Measurements from ENCODE around the gene PPARG. TPM values are rescaled to one million over a fixed set of nuclear protein-coding genes. Genes with fewer than 3 reads are reported as not detected.

Gene PPARG
- total RNA-seq, 2 donors from 2014 or later = 1.4 to 1.9 TPM

GRCh38 chr3:12303534-12303933 lies 14.7 kb downstream of the PPARG start:
- Mint-ChIP-seq H3K27ac (no peak overlapping the region), H3K4me1 (ENCODE audit: low read depth) (peaks cover 10% of the 10 kb centered on the region)

GRCh38 chr3:12303993-12304392 lies 15.1 kb downstream of the PPARG start:
- Mint-ChIP-seq H3K9me3 (no peaks in the 10 kb centered on the region), H3K27ac (no peak overlapping the region), H3K36me3 (ENCODE audit: insufficient read depth in 2 of 2) (no peaks in the 10 kb centered on the region), H3K4me1 (ENCODE audit: low read depth) (peaks cover 14% of the 10 kb centered on the region), H3K4me3 (no peak overlapping the region), H3K27me3 (ENCODE audit: low read depth) (peaks cover 45% of the 10 kb centered on the region)
- ATAC-seq (replicated peaks in 1 of 2) = no peak
- no peak for DNase-seq

More at GRCh38 chr3:12303534-12303933, 14.7 kb downstream of the PPARG start:
- DNase-seq = no peak
- ATAC-seq (replicated peaks in 1 of 2) = no peak
- no peaks in the 10 kb centered on the region for H3K9me3 Mint-ChIP-seq
- H3K27me3 Mint-ChIP-seq (ENCODE audit: low read depth) = peaks cover 45% of the 10 kb centered on the region
- H3K36me3 Mint-ChIP-seq (ENCODE audit: insufficient read depth in 2 of 2) = no peaks in the 10 kb centered on the region
- H3K4me3 Mint-ChIP-seq = no peak overlapping the region

- Mint-ChIP-seq H3K4me1 (ENCODE audit: low read depth) (peaks cover 25% of the 10 kb centered on the region), H3K4me3 (no peak overlapping the region), H3K9me3 (no peaks in the 10 kb centered on the region), H3K27me3 (ENCODE audit: low read depth) (peaks cover 45% of the 10 kb centered on the region), H3K36me3 (ENCODE audit: insufficient read depth in 2 of 2) (no peaks in the 10 kb centered on the region), H3K27ac (no peak overlapping the region)
- DNase-seq (no peak), ATAC-seq (replicated peaks in 1 of 2) (no peak)
Measured at GRCh38 chr3:12307136-12307535, 18.3 kb downstream of the PPARG start.

GRCh38 chr3:12308517-12308916 lies 19.6 kb downstream of the PPARG start:
- no peaks in the 10 kb centered on the region for H3K36me3 Mint-ChIP-seq (ENCODE audit: insufficient read depth in 2 of 2)
- H3K27ac Mint-ChIP-seq = no peak overlapping the region
- peak; percentile 60 to 68 for ATAC-seq (replicated peaks in 1 of 2)

GRCh38 chr3:12309716-12310115 lies 20.8 kb downstream of the PPARG start:
- Mint-ChIP-seq H3K4me1 (ENCODE audit: low read depth) (peaks cover 26% of the 10 kb centered on the region), H3K27me3 (ENCODE audit: low read depth) (peaks cover 36% of the 10 kb centered on the region), H3K4me3 (no peak overlapping the region), H3K27ac (no peak overlapping the region), H3K9me3 (no peaks in the 10 kb centered on the region), H3K36me3 (ENCODE audit: insufficient read depth in 2 of 2) (no peaks in the 10 kb centered on the region)
- ATAC-seq (replicated peaks in 1 of 2) = no peak
- no peak for DNase-seq

More at GRCh38 chr3:12308517-12308916, 19.6 kb downstream of the PPARG start:
- Mint-ChIP-seq H3K4me1 (ENCODE audit: low read depth) (peaks cover 26% of the 10 kb centered on the region), H3K27me3 (ENCODE audit: low read depth) (peaks cover 38% of the 10 kb centered on the region), H3K9me3 (no peaks in the 10 kb centered on the region), H3K4me3 (no peak overlapping the region)
- no peak for DNase-seq

DNA sequence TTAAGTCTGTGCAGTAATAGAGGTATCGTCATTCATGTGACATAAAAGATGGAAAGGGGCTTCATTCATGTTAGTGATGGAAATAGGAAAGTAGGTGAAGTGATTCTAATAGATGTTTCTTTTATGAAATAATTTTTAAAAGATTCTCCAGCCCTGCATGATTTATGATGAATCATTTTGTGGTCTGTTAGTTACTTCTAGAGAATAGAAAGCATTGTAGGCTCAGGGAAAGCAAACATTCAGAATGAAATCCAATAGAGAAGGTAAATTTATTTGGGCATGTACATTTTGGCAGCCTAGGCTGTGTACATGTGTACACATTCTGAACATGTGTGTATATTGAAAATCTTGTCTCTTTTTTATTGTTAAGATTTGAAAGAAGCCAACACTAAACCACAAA lies 23.1 kb downstream of the PPARG start:
- peak; percentile 44 to 52 for ATAC-seq (replicated peaks in 1 of 2)
- Mint-ChIP-seq H3K27me3 (ENCODE audit: low read depth) (peaks cover 39% of the 10 kb centered on the region), H3K4me1 (ENCODE audit: low read depth) (peaks cover 26% of the 10 kb centered on the region), H3K27ac (no peak overlapping the region), H3K9me3 (no peaks in the 10 kb centered on the region), H3K4me3 (peak overlapping the region in 1 of 2 donors; percentile 0), H3K36me3 (ENCODE audit: insufficient read depth in 2 of 2) (no peaks in the 10 kb centered on the region)
- DNase-seq = no peak

GRCh38 chr3:12313519-12313918 lies 24.6 kb downstream of the PPARG start:
- ATAC-seq (replicated peaks in 1 of 2) (no peak), DNase-seq (no peak)
- Mint-ChIP-seq H3K27me3 (ENCODE audit: low read depth) (peaks cover 28% of the 10 kb centered on the region), H3K4me1 (ENCODE audit: low read depth) (peaks cover 16% of the 10 kb centered on the region), H3K36me3 (ENCODE audit: insufficient read depth in 2 of 2) (no peaks in the 10 kb centered on the region), H3K9me3 (no peaks in the 10 kb centered on the region), H3K4me3 (no peak overlapping the region), H3K27ac (no peak overlapping the region)

GRCh38 chr3:12316253-12316652 lies 27.4 kb downstream of the PPARG start:
- Mint-ChIP-seq H3K27ac (no peak overlapping the region), H3K27me3 (ENCODE audit: low read depth) (peaks cover 28% of the 10 kb centered on the region), H3K4me3 (no peak overlapping the region), H3K36me3 (ENCODE audit: insufficient read depth in 2 of 2) (no peaks in the 10 kb centered on the region), H3K9me3 (no peaks in the 10 kb centered on the region), H3K4me1 (ENCODE audit: low read depth) (peaks cover 10% of the 10 kb centered on the region)
- ATAC-seq (replicated peaks in 1 of 2) (no peak), DNase-seq (no peak)

GRCh38 chr3:12316729-12317351 lies 28.0 kb downstream of the PPARG start:
- DNase-seq (no peak), ATAC-seq (replicated peaks in 1 of 2) (no peak)
- H3K36me3 Mint-ChIP-seq (ENCODE audit: insufficient read depth in 2 of 2) = no peaks in the 10 kb centered on the region
- H3K9me3 Mint-ChIP-seq = no peaks in the 10 kb centered on the region
- H3K27ac Mint-ChIP-seq = no peak overlapping the region
- no peak overlapping the region for H3K4me3 Mint-ChIP-seq
- peaks cover 5% of the 10 kb centered on the region for H3K4me1 Mint-ChIP-seq (ENCODE audit: low read depth)
- peaks cover 24% of the 10 kb centered on the region for H3K27me3 Mint-ChIP-seq (ENCODE audit: low read depth)

- H3K36me3 Mint-ChIP-seq (ENCODE audit: insufficient read depth in 2 of 2) = no peaks in the 10 kb centered on the region
- DNase-seq = no peak
Measured at GRCh38 chr3:12317914-12318313, 29.0 kb downstream of the PPARG start.

GRCh38 chr3:12318758-12319621 lies 30.1 kb downstream of the PPARG start:
- H3K36me3 Mint-ChIP-seq (ENCODE audit: insufficient read depth in 2 of 2) = no peaks in the 10 kb centered on the region
- H3K4me3 Mint-ChIP-seq = no peak overlapping the region
- ATAC-seq (replicated peaks in 1 of 2) = no peak
- H3K27ac Mint-ChIP-seq = no peak overlapping the region
- peaks cover 41% of the 10 kb centered on the region for H3K27me3 Mint-ChIP-seq (ENCODE audit: low read depth)
- H3K4me1 Mint-ChIP-seq (ENCODE audit: low read depth) = no peaks in the 10 kb centered on the region
- no peaks in the 10 kb centered on the region for H3K9me3 Mint-ChIP-seq
- no peak for DNase-seq

More at GRCh38 chr3:12317914-12318313, 29.0 kb downstream of the PPARG start:
- Mint-ChIP-seq H3K4me1 (ENCODE audit: low read depth) (no peaks in the 10 kb centered on the region), H3K27ac (no peak overlapping the region), H3K27me3 (ENCODE audit: low read depth) (peaks cover 31% of the 10 kb centered on the region), H3K4me3 (no peak overlapping the region), H3K9me3 (no peaks in the 10 kb centered on the region)
- ATAC-seq (replicated peaks in 1 of 2) = no peak

DNA sequence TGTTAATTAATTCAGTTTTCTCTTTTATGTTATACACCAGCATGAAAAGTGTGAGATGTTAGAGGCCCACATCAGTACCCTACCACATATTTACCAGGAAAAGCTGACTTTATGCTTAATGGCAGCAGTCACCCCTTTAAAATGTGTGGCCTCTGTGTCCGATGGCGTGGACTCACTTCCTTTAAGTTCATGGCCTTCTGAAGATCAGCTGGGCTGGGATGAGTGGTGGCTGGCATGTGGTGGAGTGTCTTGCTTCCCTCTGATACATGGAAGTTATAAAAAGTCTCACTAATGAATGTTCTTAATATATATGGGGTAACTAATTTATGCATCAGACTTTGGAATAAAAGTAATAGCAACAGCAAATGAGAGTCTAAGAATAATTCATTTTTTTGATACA lies 32.1 kb downstream of the PPARG start:
- no peak for DNase-seq
- Mint-ChIP-seq H3K9me3 (no peaks in the 10 kb centered on the region), H3K36me3 (ENCODE audit: insufficient read depth in 2 of 2) (no peaks in the 10 kb centered on the region), H3K27me3 (ENCODE audit: low read depth) (peaks cover 27% of the 10 kb centered on the region), H3K27ac (no peak overlapping the region), H3K4me3 (no peak overlapping the region), H3K4me1 (ENCODE audit: low read depth) (peaks cover 7% of the 10 kb centered on the region)
- ATAC-seq (replicated peaks in 1 of 2) = no peak

DNA sequence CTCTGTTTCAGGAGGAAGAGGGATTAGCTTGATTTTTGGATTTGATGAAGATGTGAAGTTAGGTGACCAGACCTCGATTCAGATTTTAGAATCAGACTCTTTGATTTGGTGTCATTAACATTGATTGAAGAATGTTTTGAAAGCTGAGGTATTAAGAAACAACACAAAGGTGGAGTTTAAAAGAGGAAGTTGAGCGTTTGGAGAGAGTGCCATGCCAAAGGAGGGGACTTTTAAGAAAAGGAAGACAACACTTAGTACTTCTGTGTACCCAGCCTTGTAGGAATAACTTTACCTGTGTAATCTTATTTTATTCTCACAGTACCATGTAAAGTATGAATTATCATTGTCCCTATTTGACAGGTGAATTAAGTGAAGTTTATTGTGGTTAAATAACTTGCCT lies 34.4 kb downstream of the PPARG start:
- Mint-ChIP-seq H3K4me3 (no peak overlapping the region), H3K27me3 (ENCODE audit: low read depth) (peaks cover 35% of the 10 kb centered on the region), H3K9me3 (no peaks in the 10 kb centered on the region), H3K36me3 (ENCODE audit: insufficient read depth in 2 of 2) (no peaks in the 10 kb centered on the region), H3K27ac (no peak overlapping the region), H3K4me1 (ENCODE audit: low read depth) (peaks cover 9% of the 10 kb centered on the region)
- no peak for DNase-seq
- ATAC-seq (replicated peaks in 1 of 2) = no peak
